Astrocyte of the cerebellum (primary cell): Measurements from ENCODE around the gene SLC9A9.

Experiments used
- DNase-seq: peaks from one replicate; pipeline ENCODE4 v3.0.0-alpha.2; 2011; ENCODE audit warnings: low read depth
- H3K4me3 ChIP-seq: 2 replicates; pipeline ENCODE4 v1.5.1; 2011; ENCODE audit warnings: mild to moderate bottlenecking, low read depth, low read length, moderate library complexity
- CTCF ChIP-seq: IDR thresholded peaks from 2 replicates; pipeline ENCODE4 v1.5.1; 2012; ENCODE audit warnings: low read length, low read depth, moderate library complexity, mild to moderate bottlenecking; ENCODE audit errors: missing control alignments
- in situ Hi-C: cut with HindIII; loops from 2 replicates; pipeline ENCODE4 v1.10.0; 2017; ENCODE audit warnings: low sequenced_read_pairs

The SLC9A9 gene

GRCh38 chr3:143496191-143496590 lies 352.1 kb downstream of the SLC9A9 start:
- in situ Hi-C loops = no loop called here
- DNase-seq = no peak
- no peak for TF ChIP-seq CTCF
- H3K4me3 ChIP-seq = no peak overlapping the region

DNA sequence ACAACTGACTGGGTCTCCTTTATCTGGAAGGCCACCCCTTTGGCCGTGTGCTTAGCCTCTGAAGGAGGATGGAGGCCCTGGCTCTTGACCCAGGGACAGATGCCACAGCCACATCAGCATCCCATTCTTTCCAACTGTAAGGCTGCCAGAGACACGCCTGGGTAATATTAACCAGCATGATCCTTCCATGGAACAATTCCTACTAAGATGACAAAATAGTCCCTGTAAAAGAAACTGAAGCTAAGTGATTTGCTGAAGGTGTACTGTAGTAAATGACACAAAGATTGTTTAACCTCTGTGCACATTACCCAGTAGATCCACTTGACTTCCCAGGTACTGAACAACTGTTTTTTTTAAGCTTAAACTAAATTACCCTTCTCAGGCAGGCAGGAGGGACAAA lies 352.7 kb downstream of the SLC9A9 start:
- no peak for TF ChIP-seq CTCF
- no peak for DNase-seq
- no peak overlapping the region for H3K4me3 ChIP-seq
- in situ Hi-C loops = no loop called here

DNA sequence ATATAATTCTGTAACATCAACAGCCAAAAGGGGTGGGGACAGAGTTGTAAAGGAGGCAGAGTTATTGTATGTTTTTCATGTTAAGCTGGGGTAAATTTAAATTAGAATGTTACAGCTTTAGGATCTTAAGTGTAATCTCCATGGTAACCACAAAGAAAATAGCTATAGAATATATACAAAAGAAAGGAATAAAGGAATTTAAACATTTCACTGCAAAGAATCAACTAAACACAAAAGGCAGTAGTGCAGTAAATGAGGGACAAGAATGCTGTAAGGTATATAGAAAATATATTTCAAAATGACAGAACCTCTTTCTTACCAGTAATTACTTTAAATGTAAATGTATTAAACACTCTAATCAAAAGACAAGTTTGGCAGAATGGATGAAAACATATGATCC lies 361.7 kb downstream of the SLC9A9 start:
- DNase-seq = no peak
- no peak overlapping the region for H3K4me3 ChIP-seq
- in situ Hi-C loops = no loop called here
- no peak for TF ChIP-seq CTCF

- TF ChIP-seq CTCF = no peak
- in situ Hi-C loops = no loop called here
- no peak overlapping the region for H3K4me3 ChIP-seq
- no peak for DNase-seq
These were observed 363.3 kb downstream of the SLC9A9 start for GRCh38 chr3:143484846-143485512.

DNA sequence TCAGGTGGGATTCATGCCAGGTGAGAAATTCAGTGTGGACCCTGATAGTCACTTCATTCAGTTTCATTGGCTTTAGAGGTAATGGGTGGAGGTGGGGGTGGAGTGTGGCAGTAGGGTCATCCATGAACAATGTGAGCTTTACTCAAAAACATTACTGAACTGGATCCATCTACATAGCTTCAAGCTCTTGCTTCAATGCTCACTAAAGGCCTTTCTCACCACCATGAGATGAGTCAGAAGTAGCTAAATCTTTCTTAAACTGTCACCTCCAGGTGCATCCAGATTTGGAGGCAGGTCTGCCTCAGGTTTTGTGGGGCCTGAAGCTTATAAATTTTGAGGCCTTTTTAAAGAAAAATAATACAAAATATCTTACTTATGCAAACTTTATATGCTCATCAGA lies 365.1 kb downstream of the SLC9A9 start:
- H3K4me3 ChIP-seq = no peak overlapping the region
- in situ Hi-C loops = no loop called here
- TF ChIP-seq CTCF = no peak
- DNase-seq = no peak

- TF ChIP-seq CTCF = no peak
- DNase-seq = no peak
- in situ Hi-C loops = no loop called here
- no peak overlapping the region for H3K4me3 ChIP-seq
These were observed 365.9 kb downstream of the SLC9A9 start for GRCh38 chr3:143482106-143483088.
